ENCODE results near the gene NME1.
A peak's percentile ranks its signal among the peaks of the same experiment; 100 is the strongest.
"Not testable (repeated sequence)": the region's sequence is repeated elsewhere in the genome, so short reads cannot be mapped to it uniquely, and the experiment has no call there.

The NME1 gene

DNA sequence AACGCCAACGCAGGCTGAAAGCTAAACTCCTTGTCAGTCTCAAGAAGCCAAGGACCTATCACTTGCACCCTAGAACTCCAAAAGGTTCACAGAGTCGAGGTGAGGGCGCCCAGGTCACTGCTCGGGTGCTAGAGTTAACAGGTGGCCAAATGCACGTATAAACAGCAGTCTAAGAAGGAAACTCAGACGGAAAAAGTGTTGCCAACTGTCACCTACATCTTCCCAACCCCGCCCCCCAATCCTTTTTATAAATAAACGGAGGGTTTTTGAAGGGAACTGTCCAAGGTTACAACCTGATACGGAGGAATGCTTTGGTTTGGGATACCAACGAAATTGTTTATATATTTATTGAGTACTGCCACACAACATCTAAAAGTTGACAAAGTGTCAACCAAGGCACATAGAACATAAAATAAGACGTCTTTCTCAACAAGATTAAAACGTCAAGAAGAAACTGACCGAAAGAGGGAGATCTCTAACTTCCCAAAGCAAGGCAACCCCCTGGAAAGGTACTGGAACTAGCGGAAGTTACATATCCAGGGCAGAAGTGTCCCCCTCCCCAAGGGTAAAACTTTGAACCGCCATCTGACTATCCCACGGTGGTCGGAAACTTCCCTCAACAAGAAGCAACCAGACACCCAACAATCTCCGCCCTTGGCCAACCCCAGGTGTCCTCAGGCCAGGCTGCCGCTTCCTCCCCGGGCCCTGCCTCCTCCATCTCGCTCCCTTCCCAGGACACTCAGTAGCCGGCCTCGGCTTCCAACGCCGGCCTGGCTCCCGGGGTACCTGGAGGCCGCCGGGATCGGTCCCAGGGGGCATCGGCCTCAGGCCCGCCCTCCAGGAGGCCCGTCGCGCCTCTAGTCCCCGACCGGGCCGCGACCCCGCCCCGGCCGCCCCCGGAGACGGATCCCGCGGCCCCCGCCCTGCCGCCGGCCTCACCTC is 33.7 kb upstream of the NME1 start:
- DNase-seq: peak; percentile 52

DNA sequence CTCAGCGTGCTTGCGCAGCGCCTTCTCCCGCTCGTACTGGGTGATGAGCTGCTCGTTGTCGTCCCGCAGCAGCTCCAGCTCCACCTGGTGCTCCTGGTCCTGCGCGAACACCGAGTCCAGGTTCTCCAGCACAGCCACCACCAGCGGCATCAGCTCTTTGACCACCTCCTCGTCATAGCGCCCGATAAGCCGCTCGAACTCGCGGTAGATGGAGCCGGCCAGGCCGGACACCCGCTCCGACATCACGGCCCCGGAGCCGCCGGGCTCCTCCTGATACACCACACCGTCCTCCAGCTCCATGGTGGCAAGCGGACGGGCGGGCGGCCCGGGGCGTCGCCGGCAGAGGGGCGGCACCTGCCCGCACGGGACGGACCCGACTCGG is 33.0 kb upstream of the NME1 start:
- no peak for DNase-seq
- TF ChIP-seq, protein P1, sequence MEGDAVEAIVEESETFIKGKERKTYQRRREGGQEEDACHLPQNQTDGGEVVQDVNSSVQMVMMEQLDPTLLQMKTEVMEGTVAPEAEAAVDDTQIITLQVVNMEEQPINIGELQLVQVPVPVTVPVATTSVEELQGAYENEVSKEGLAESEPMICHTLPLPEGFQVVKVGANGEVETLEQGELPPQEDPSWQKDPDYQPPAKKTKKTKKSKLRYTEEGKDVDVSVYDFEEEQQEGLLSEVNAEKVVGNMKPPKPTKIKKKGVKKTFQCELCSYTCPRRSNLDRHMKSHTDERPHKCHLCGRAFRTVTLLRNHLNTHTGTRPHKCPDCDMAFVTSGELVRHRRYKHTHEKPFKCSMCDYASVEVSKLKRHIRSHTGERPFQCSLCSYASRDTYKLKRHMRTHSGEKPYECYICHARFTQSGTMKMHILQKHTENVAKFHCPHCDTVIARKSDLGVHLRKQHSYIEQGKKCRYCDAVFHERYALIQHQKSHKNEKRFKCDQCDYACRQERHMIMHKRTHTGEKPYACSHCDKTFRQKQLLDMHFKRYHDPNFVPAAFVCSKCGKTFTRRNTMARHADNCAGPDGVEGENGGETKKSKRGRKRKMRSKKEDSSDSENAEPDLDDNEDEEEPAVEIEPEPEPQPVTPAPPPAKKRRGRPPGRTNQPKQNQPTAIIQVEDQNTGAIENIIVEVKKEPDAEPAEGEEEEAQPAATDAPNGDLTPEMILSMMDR (IDR thresholded peaks at IDR 0.05; ENCODE audit: low read depth, low read length): no peak
- peak overlapping the region; percentile 93 for H3K4me3 ChIP-seq (ENCODE audit: low read depth, low read length)

More for the DNA sequence above, 33.7 kb upstream of the NME1 start:
- H3K27me3 ChIP-seq: no peaks in the 10 kb centered on the region
- H3K4me3 ChIP-seq (ENCODE audit: low read depth, low read length): peak overlapping the region; percentile 93
- TF ChIP-seq, protein P1 (IDR thresholded peaks at IDR 0.05; ENCODE audit: low read depth, low read length): peak; percentile 20; the same call in 1 of the 2 replicates
- no peaks in the 10 kb centered on the region for H3K9me3 ChIP-seq
- H3K4me1 ChIP-seq: 0 out of 2 replicates have a peak, but pooled peaks cover 4% of the 10 kb centered on the region
- 0 out of 2 replicates have a peak, but pooled peaks cover 2% of the 10 kb centered on the region for H3K36me3 ChIP-seq

DNA sequence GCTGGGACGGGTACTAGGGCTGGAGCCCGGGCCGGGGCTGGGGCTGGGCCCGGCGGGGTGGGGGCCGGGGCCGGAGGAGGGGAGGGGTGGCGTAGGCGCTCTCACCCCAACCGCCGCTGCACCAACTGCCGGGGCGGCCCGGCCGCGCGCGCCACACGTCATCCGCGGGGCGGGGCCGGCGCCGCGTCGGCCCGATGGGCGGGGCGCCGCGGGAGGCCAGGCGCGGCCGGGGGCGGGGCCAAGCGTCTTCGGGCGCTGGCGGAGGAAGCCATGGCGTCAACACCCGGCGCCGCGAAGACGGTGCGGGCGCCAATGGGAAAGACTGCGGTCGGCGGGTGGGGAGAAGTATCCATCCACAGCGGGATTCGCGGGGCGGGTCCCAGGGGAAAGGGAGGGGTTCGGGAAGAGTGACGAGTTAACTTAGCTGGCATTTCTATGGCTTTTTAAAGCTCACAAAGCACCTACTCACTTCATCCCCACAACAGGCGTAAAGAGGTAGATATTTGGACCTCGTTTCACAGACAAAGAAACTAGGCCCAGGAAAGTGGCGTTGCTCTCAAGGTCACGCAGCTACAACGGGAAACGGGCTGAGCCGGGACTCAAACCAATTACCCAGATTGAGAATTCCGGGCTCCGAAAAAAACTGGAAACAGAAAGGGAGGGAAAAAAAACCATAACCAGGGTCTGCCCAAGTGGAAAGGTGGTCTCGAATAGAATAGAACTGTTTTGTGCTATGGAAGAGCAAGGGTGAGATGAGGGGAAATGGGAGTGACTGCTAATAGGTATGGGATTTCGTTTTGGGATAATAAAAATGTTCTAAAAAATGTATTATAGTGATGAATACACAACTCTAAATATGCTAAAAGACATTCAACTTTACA is 32.4 kb upstream of the NME1 start, which contains the start of gene SPAG9:
Gene SPAG9 (minus strand): TSS at position 130 of the 881 bp plus-strand sequence. CDS start 212 bp downstream, outside the sequence.
- Histone ChIP-seq H3K4me3 (ENCODE audit: low read depth, low read length) (peak within 1 kb of the TSS; percentile 93), H3K36me3 (0 out of 2 replicates have a peak, but pooled peaks cover 2% of the 10 kb centered on the region), H3K27me3 (no peaks in the 10 kb centered on the region), H3K4me1 (0 out of 2 replicates have a peak, but pooled peaks cover 4% of the 10 kb centered on the region), H3K9me3 (no peaks in the 10 kb centered on the region)
- DNase-seq: peak; percentile 98
- TF ChIP-seq, protein P1 (IDR thresholded peaks at IDR 0.05; ENCODE audit: low read depth, low read length): no peak

More for the DNA sequence above, 33.0 kb upstream of the NME1 start:
- Histone ChIP-seq H3K9me3 (no peaks in the 10 kb centered on the region), H3K27me3 (no peaks in the 10 kb centered on the region), H3K36me3 (0 out of 2 replicates have a peak, but pooled peaks cover 2% of the 10 kb centered on the region), H3K4me1 (0 out of 2 replicates have a peak, but pooled peaks cover 4% of the 10 kb centered on the region)

DNA sequence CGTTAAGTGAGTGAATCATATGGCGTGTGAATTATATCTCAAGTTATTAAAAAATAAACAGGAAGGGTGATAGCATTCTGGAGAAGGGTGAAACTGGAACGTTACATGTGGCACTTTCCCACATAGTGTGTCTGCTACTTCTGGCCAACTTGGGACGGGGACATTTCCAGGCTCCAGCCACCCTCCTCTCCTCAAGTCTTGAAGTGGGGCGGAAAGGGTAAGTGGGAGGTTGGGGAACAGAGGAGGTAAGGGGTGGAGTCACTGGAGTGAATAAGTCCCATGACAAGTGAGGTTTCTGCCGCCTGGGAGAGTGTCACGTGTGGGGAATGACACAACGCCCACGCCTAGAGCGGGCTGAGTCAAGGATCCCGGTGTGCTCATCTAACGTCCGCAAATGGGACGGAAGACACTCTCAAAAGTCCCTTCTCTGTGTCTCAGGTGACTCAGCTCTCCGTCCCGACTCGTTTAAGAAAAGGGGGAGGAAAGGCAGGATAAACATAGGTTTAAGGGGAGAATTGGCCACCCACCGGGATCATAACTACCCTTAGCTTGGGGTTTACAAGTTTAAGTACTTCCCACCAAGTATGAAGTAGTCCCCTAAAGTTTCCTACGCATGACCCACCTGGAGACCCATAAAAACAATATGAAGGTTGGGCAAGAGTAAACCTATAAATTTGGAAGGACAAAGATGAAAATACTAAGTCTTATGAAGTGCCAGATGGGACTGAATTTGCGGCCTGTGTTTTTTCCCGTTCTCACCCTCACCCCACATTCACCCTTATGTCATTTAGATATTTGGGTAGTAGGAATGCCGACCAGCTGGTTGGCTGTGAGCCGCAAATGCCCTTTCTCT is 31.5 kb upstream of the NME1 start:
- Histone ChIP-seq H3K9me3 (no peaks in the 10 kb centered on the region), H3K4me1 (0 out of 2 replicates have a peak, but pooled peaks cover 4% of the 10 kb centered on the region), H3K36me3 (0 out of 2 replicates have a peak, but pooled peaks cover 2% of the 10 kb centered on the region), H3K27me3 (no peaks in the 10 kb centered on the region), H3K4me3 (ENCODE audit: low read depth, low read length) (peak overlapping the region; percentile 87)
- peak; percentile 44 for DNase-seq
- TF ChIP-seq, protein P1 (IDR thresholded peaks at IDR 0.05; ENCODE audit: low read depth, low read length): no peak

DNA sequence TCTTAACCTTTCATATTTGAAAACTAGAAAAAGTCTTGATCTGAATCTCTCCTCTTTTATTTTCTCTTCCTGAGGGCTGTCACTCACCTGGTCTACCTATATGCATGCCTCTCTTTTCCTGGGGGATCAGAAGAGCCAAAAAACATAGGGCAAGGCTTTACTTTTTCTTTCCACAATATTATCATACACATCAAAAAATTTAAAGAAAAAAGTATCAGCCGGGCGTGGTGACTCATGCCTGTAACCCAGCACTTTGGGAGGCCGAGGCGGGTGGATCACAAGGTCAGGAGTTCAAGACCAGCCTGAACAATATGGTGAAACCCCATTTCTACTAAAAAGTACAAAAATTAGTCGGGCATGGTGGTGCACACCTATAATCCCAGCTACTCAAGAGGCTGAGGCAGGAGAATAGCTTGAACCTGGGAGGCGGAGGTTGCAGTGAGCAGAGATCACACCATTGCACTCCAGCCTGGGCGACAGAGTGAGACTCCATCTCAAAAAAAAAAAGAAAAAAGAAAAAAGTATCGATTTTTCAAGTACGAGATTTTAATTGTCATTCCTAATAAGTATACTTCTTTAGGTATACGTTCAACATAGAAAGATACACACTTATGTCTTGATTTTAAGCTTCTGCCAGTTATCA is 30.8 kb upstream of the NME1 start:
- DNase-seq; H3K9me3 ChIP-seq; H3K27me3 ChIP-seq; H3K4me1 ChIP-seq; H3K4me3 ChIP-seq (ENCODE audit: low read depth, low read length); H3K36me3 ChIP-seq: not testable (repeated sequence)

Data from BE2C (cell line).